WERI-Rb-1 (cell line): ENCODE results near the gene FOXA1.

ENCODE experiments used
- DNase-seq: peaks from one replicate; pipeline ENCODE4 v3.0.0-alpha.2; 2020
- H3K27ac ChIP-seq: fragments of 250-450 bp; sonication (Bioruptor Pico); 2 replicates; pipeline ENCODE4 v1.5.1; 2020; ENCODE audit warnings: mild to moderate bottlenecking, moderate library complexity
- H3K27me3 ChIP-seq: fragments of 250-450 bp; sonication (Bioruptor Pico); 2 replicates; pipeline ENCODE4 v1.5.1; 2021; ENCODE audit warnings: mild to moderate bottlenecking, low read depth, moderate library complexity; ENCODE audit not compliant: insufficient read depth, severe bottlenecking
- H3K36me3 ChIP-seq: fragments of 250-450 bp; sonication (Bioruptor Pico); 2 replicates; pipeline ENCODE4 v1.5.1; 2020; ENCODE audit warnings: mild to moderate bottlenecking, moderate library complexity
- H3K4me3 ChIP-seq: 2 replicates; pipeline ENCODE4 v1.5.1; 2011; ENCODE audit warnings: low read depth, mild to moderate bottlenecking, control low read depth, low read length
- H3K9me3 ChIP-seq: fragments of 250-450 bp; sonication (Bioruptor Pico); 2 replicates; pipeline ENCODE4 v1.5.1; 2021; ENCODE audit warnings: mild to moderate bottlenecking, moderate library complexity; ENCODE audit not compliant: severe bottlenecking
- CTCF ChIP-seq: IDR thresholded peaks from 2 replicates; pipeline ENCODE4 v1.5.1; 2011; ENCODE audit warnings: low read depth, mild to moderate bottlenecking, control low read depth, inconsistent platforms, low read length

FOXA1 gene

GRCh38 chr14:37610945-37611523 is 16.0 kb upstream of the FOXA1 start:
- DNase-seq = no peak
- H3K36me3 ChIP-seq = no peaks in the 10 kb centered on the region
- TF ChIP-seq CTCF = no peak
- no peak overlapping the region for H3K4me3 ChIP-seq
- H3K27me3 ChIP-seq = peaks cover 16% of the 10 kb centered on the region
- peaks cover 8% of the 10 kb centered on the region for H3K9me3 ChIP-seq
- no peak overlapping the region for H3K27ac ChIP-seq

- no peak overlapping the region for H3K27ac ChIP-seq
These were observed 13.6 kb upstream of the FOXA1 start for GRCh38 chr14:37608649-37609048.

GRCh38 chr14:37606678-37607077 is 11.6 kb upstream of the FOXA1 start:
- no peak for TF ChIP-seq CTCF
- no peak overlapping the region for H3K27ac ChIP-seq
- H3K4me3 ChIP-seq = no peak overlapping the region
- H3K9me3 ChIP-seq = no peaks in the 10 kb centered on the region
- H3K27me3 ChIP-seq = peaks cover 53% of the 10 kb centered on the region
- no peaks in the 10 kb centered on the region for H3K36me3 ChIP-seq
- no peak for DNase-seq

More at GRCh38 chr14:37608649-37609048, 13.6 kb upstream of the FOXA1 start:
- no peak for TF ChIP-seq CTCF
- Histone ChIP-seq H3K9me3 (no peaks in the 10 kb centered on the region), H3K4me3 (no peak overlapping the region), H3K27me3 (peaks cover 33% of the 10 kb centered on the region), H3K36me3 (no peaks in the 10 kb centered on the region)
- DNase-seq = no peak

GRCh38 chr14:37603688-37604251 is 8.7 kb upstream of the FOXA1 start:
- Histone ChIP-seq H3K27ac (no peak overlapping the region), H3K9me3 (no peaks in the 10 kb centered on the region), H3K4me3 (no peak overlapping the region), H3K36me3 (no peaks in the 10 kb centered on the region), H3K27me3 (peaks cover 68% of the 10 kb centered on the region)
- no peak for DNase-seq
- TF ChIP-seq CTCF = no peak

- TF ChIP-seq CTCF = no peak
- Histone ChIP-seq H3K27ac (no peak overlapping the region), H3K4me3 (no peak overlapping the region), H3K36me3 (no peaks in the 10 kb centered on the region), H3K27me3 (peaks cover 75% of the 10 kb centered on the region), H3K9me3 (no peaks in the 10 kb centered on the region)
- DNase-seq = no peak
These were observed 7.8 kb upstream of the FOXA1 start for GRCh38 chr14:37602605-37603453.
